HG02943 (cell line): ENCODE results near the gene SLC5A11.

Experiments
- ATAC-seq: cut with Tn5 transposase; IDR thresholded peaks from one replicate; pipeline ENCODE4 v1.9.1; 2021; ENCODE audit warnings: mild to moderate bottlenecking, low read depth, moderate library complexity; ENCODE audit not compliant: unreplicated experiment

Gene SLC5A11

DNA sequence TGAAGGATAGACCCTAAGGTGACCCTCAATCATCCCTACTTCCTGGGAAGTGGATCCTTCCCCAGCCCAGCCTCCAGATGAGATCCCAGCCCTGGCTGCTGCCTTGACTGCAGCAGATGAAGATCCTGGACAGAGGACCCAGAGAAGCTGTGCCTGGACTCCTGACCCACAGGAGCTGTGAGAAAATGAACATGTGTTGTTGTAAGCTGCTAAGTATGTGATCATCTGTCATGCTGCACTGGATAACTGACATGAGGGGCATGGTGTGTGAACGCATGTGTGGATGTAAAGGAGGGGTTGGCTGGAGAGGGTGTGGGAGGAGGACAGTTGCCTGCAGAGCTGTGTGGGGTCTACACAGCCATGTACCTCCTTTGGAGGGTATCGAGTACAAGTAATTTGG lies 69.3 kb downstream of the SLC5A11 start:
- ATAC-seq = no peak

DNA sequence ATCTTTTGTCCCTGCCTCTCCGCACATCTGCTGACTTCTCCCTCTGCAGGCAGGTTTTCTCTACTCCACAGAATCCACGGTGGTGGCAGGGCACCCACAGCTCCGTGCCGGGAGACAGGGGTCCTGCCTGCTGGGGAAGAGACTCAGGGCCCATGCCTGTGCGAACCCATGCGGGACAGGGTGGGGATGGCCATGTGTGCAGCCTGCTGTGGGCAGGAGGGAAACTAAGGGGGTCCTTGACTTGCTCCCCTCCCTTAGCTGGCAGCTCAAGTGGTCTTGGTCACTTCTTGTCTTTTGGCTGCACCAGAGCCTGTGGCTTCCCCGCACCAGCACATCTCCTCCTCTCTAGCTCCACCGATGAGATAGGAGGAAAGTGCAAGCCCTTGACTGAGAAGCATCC lies 69.8 kb downstream of the SLC5A11 start:
- ATAC-seq = no peak

DNA sequence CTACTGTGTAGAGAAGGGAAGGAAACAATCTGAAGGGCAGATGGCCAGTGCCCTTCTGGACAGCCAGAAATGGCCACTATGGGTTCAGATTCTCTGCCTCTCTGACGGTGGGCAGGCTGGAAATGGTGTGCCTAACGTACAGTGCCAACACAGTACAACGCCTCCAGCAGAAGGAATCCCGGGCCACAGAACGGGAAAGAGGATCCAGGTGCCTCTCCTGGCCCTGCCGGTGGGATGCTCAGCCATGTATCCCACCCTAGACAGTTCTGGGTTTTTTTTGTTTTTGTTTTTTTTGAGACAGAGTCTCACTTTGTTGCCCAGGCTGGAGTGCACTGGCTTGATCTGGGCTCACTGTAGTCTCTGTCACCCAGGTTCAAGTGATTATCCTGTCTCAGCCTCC lies 71.5 kb downstream of the SLC5A11 start:
- ATAC-seq = no peak

DNA sequence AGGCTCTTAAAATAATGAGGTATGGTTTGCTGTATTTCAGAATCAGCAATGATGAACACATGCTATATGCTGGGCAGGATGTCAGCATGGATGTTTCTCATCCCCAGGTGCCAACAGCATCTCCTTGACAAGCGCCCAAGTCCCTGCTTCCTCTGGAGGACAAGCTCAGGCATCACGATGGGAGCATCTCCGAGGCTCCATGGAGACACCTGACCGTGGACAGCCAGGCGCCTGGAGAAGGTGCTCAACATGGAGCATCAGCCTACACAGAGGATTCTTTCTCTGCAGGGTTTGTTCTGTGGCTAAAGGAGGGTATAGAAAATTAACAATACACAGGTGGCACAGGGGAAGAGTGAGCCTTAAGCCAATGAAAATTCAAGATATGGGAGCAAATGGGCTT lies 72.1 kb downstream of the SLC5A11 start:
- no peak for ATAC-seq

DNA sequence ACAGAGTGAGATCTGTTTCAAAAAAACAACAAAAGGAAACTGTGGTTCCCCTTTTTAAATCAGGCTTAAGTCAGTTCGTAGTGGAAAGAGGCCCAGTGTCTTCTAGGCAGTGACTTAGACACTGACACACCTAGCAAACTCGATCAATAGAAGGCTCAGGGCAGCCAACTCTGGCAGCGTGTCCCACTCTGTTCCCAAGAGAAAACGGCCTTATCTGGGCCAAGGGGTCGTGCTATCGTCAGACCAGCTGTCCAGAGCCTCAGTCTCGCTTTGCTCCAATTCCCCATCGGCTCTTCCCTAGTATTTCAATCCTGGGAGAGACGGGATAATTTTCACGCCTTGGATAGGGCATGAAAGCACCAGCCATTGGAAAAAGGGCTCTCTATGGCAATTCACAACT lies 72.9 kb downstream of the SLC5A11 start:
- ATAC-seq = no peak

DNA sequence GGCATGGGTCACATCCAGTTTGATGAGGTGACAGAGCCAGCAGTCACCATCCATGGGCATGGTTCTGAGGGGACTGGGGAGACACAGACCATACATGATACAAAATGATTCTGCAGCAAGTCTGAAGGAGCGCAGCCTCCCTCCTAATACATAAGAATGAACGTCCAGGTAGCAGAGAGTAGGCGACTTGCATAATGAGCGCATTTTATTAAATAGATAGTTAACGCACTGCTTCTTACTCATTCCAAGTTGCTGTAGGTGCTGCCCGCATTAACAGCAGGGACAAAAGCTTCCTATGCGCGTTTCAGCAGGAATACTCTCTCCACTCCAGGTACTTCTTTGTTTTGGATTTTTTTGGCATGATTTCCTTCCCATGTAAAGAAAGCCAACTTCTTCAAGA lies 73.8 kb downstream of the SLC5A11 start:
- no peak for ATAC-seq

DNA sequence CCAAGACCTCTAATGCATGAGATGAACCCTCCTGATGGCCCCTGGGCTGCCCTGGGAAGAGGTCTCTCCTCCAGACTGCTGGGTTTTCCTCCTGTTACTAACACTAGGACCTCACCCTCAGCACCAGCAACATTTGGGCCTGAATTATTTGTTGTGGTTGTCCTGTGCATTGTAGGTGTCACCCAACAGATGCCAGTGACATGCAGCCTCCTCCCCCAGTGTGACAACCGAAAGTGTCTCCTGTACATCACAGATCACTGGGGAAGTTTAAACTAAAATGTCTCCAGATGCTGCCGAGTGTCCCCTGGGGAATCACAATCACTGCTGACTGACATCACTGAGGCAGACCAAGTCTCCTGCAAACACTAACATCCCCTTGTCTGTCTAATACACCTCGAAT lies 74.8 kb downstream of the SLC5A11 start:
- no peak for ATAC-seq

DNA sequence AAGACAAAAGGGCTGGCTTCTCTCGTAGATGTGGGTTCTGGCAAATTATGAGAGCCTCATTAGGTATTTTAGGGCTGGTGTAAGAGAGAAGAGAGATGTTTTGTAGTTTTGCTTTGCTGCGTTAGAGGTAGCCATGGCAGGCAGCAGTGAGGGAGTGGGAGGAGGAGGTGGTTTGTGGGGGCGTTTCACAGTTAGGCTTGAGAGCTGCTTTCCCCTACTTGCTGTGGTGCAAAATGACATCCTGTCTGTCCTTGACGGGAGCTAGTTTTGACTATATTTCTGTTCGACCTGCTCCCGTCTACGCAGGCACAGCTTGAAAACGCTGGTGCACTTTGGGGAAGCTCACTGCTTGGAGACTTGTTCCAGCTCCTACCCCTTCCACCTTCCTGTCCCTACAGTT lies 75.5 kb downstream of the SLC5A11 start:
- ATAC-seq = no peak

DNA sequence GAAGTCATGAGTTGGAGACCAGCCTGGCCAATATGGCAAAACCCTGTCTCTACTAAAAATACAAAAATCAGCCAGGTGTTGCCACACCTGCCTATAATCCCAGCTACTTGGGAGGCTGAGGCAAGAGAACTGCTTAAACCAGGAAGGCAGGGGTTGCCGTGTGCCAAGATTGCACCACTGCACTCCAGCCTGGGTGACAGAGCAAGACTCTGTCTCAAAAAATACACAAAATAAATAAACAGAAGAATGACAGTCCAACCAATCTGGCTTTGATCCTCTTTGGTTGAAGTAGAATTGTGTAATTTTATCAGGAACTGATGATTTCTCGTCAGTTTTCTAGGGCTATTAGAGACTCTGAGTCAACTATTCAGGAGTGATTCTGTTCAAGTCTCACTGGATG lies 79.4 kb downstream of the SLC5A11 start:
- ATAC-seq = no peak

DNA sequence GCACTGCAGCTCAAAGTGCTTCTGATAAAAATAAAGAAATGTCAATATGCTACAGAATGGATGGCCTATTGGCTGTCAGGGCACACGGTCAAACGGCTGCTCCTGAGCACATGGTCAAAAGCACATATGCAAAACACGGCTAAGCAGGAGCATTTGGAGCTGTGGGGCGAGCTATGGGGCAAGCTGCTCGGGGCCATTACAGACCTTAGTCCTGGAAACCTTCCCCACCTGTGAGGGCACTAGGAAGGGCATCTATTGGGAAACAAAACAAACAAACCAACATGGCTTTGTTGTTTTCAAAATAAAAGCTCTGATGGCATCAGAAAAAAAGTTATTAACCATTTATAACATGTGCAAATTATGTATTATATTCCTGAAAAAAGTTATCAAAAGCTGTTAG lies 83.6 kb downstream of the SLC5A11 start:
- no peak for ATAC-seq

DNA sequence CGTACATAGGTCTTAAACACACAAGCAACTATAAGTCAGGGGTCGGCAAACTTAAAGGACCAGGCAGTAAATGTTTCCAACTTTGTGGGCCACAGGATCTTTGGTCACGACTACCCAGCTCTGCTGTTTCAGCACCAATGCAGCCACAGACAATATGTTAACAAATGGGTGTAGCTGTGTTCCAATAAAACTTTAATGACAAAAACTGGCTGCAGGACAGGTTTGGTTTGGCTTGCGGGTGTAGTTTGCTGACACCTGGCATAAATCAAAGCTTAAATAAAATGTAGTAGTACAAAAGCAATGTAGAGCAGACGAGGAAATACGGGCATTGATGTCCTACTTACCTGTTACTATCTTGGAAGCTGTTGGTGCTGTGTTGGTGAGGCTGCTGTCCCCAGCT lies 84.7 kb downstream of the SLC5A11 start:
- ATAC-seq = no peak

DNA sequence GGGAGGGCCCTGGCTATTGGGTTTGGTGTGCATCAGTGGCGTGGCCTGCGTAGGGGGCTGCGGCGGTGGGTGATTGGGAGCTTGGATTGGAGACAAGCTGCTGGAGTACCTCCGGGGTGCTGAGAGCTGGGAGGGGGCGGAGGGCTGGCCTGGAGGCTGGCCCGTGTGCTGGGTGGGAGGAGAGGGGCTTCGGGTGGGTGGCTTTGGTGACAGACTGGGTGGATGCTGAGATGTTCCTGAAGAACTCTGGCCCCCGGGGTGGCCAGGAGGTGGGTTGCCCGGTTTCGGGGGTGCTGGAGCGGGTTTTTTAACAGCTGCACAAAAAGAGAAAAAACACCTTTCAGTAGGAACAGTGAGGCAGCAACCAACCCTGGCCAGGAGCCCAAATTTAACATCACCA lies 85.3 kb downstream of the SLC5A11 start:
- ATAC-seq = no peak

DNA sequence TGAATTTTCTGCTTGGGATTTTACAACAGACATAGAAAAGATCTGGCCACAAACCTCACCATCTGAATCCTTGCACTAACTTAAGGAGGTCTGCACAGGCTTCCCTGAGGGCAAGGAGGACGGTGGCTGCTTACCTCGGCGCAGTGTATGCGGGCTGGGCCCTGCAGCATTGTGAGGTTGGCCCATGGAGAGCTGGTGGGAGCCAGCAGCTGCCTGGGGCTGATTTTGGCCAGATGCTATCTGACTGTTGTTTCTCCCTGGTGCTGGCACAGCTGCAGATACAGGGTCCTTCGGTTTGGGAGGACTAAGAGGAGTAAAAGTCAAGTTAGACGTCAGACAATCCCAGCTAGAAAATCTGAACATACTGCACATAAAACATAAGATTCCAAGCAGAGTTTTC lies 89.6 kb downstream of the SLC5A11 start:
- ATAC-seq = no peak

DNA sequence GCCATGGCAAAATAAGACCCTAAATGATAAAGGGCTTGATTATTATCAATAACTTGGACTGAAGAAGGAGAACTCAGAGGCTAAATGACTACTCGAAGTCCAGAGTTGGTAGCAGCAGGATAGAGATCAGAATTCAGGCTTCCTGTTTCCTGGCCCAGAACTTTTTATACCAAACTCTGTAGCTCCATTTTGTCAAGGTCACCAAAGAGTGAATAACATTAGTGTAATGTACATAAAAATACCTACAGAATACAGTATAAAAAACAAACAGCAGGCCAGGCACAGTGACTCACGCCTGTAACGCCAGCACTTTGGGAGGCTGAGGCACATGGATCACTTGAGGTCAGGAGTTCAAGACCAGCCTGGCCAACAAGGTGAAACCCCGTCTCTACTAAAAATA lies 90.4 kb downstream of the SLC5A11 start:
- no peak for ATAC-seq

DNA sequence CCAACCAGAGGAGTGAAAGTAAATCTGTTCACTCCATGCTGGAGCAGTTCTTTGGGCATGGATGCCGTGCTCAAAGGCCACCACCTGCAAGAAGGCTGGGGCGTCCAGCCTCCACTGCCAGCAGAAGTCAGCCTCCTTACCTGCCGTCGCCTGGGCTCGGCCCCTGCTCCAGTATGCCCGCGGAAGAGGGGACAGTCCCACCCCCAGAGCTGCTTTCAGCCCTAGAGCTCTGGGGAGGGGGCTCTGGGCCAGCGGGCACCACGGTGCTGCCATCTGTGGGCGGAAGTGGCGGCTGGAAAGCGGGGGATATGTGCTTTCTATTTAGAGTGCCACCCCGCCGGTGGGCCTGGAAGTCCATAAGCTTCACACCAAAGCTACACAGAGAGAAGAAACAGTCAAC lies 93.5 kb downstream of the SLC5A11 start:
- no peak for ATAC-seq

DNA sequence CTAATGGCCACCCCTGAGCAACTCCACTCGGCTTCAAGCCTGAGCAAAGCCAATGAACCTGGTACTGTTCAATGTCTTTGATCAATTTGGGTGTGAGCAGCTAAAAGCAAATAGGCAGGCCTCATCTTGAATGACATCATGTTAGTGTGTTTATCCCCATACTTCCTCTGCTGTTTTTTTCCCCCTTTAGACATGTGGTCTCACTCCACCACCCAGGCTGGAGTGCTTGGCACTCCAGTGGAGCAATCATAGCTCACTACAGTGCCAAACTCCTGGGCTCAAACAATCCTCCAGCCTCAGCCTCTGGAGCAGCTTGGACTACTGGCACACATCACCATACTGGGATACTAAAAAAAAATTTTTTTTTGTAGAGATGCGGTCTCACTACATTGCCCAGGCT lies 94.0 kb downstream of the SLC5A11 start:
- ATAC-seq = no peak

DNA sequence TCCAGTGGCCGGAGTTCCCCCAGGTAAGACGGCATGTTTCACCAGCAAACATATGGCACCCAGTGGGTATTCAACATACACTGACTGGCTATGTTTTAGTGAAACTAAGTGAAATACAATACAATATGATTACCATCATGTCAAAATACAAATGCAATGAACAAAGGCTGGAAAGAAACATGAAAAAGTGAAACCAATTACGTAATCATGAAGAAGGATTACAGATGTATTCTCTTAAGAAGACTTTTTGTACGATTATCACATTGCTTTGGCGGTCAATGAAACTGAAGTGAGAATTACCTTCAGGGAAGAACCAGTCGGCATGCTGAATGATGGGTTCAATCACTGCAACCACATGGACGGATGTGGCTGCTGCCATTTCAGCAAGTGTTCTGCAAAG lies 97.7 kb downstream of the SLC5A11 start:
- ATAC-seq = no peak

DNA sequence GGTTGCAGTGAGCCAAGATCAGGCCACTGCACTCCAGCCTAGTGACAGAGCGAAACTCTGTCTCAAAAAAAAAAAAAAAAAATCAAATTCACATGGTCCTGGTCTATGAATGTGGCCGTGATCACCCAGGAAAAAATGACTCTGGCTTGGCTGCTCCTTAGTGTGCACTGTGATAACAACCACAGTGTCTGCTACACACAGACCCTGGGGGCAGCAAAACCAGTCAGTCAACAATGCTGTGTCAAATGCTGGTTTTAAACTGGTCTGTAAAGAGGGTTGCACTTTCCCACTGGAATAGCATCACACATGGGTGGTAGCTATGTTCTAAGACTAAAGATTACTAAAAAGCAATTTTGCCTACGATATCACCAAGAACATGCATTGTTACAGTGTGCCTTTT lies 98.4 kb downstream of the SLC5A11 start:
- no peak for ATAC-seq

DNA sequence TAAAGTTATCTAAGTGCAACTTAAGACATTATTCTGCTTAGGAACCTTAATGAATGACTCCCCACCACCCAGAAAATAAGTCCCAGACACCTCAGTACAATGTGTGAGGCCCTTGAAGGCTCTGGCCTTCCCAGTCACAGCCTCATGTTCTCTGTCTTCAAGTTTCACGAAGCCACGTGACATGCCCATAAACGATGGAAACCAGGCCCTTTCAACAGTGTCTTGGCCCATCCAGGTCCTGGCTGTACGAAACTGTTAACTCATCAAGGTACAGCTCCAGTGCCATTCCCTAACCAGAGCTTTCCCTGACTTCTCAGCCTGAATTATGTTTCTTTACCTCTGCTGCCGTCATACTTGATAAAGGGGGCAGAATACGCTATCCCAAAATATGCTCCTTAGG lies 100.4 kb downstream of the SLC5A11 start:
- ATAC-seq = no peak

DNA sequence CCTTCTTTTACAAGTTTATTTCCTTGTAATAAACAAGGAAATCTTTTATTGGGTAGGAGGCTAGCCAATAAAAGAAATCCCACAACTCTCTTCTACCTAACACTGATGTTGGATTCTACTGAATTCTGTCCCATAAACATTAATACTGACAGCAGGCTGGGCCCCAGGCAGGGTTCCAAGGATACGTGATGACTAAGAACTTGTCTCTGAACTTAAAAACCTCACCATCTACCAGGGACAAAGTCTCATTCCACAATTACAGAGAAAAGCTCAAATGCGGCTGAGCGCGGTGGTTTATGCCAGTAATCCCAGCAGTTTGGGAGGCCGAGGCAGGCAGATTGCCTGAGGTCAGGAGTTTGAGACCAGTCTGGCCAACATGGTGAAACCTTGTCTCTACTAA lies 104.5 kb downstream of the SLC5A11 start:
- no peak for ATAC-seq

DNA sequence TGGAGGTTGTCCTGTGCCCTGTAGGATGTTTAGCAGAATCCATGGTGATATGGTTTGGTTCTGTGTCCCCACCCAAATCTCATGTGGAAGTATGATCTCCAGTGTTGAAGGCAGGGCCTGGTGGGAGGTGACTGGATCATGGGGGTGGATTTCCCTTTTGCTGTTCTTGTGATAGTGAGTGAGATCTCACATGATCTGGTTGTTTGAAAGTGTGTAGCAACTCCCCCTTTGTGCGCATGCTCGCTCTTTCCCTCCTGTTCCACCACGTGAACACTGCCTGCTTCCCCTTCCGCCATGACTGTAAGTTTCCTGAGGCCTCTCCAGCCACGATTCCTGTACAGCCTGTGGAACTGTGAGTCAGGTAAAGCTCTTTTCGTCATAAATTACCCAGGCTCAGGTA lies 107.5 kb downstream of the SLC5A11 start:
- ATAC-seq = no peak

DNA sequence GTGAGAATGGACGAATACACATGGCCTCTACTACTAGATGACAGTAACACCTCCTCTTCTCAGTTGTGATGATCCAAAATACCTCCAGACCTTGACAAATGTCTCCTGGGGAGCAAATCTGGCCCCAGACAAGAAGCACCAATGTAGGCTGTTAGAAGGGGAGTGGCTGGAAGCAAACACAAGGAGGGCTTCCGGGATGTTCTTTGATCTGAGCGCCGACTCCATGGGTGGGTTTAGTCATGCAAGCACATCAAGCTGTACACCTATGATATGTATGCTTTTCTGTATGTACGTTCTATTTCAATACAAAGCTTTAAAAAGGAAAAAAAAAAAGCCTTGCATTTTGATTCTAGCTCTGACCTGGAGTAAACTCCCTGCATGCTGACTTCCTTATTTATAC lies 108.0 kb downstream of the SLC5A11 start:
- no peak for ATAC-seq

DNA sequence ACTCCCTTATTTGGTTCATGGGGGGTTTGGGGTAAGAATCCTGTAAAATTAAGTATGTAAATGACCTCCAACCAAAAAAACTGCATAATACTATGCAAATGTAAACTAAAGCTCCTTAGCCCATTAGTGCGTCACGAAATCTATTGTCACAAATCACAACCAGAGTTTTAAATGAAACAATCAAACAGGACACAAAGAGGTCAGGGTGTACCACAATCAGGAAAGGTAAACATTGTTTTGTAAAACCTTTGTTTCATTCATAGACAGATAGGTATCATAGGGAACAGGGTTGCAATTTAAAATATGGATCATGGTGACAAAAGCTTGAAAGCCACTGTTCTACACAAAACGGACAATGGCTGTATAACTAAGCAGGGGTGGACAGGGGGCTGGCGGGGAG lies 108.4 kb downstream of the SLC5A11 start:
- no peak for ATAC-seq
